GM12878 (cell line): ENCODE results near the gene ABCA9.

Experiments used
- FOS ChIP-seq: IDR thresholded peaks from 3 replicates; pipeline ENCODE4 v1.6.1; 2011; ENCODE audit warnings: borderline replicate concordance; ENCODE audit not compliant: insufficient read length; ENCODE audit errors: extremely low read depth
- JUND ChIP-seq: IDR thresholded peaks from 2 replicates; pipeline ENCODE4 v1.6.1; 2012; ENCODE audit warnings: low read depth, mild to moderate bottlenecking, low read length, improper control_type of control experiment, moderate library complexity
- MYC ChIP-seq: IDR thresholded peaks from 2 replicates; pipeline ENCODE4 v1.6.1; 2011; ENCODE audit warnings: mild to moderate bottlenecking, low read length, moderate library complexity, inconsistent platforms; ENCODE audit not compliant: insufficient read depth, insufficient replicate concordance, insufficient read length, severe bottlenecking
- YY1 ChIP-seq: IDR thresholded peaks from 2 replicates; pipeline ENCODE4 v1.6.1; 2011; ENCODE audit warnings: low read depth, mild to moderate bottlenecking, low read length
- TF ChIP-seq, protein P1 (sequence below), 3 experiments: IDR thresholded peaks in 2 of 3; conservative IDR thresholded peaks in 1 of 3; 2 replicates each; pipeline ENCODE4 v1.5.1; 2011; ENCODE audit warnings: low read depth in 3 of 3, low read length in 3 of 3, mild to moderate bottlenecking in 3 of 3, control low read depth in 2 of 3, moderate library complexity in 2 of 3, inconsistent platforms in 1 of 3, mixed read lengths in 1 of 3; ENCODE audit not compliant: control insufficient read depth in 2 of 3, insufficient read depth in 1 of 3; ENCODE audit errors: extremely low read depth in 1 of 3

DNA sequence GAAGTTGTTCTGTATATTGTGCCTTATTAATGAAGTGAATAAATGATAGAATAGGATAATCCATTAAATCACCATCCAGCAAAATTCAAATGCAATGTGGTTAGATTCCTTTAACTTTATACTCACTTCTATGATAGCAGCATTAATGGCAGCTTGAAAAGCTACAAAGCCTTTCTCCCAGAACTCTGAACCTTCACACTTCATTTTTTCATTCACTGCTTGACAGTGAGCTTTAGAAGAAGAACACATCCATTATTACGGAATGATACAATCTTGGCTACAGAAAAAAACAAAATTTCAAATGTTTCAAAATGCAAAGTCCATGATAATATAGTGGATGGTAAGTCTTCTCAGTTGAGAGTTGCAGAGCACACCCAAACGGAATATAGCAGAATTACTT, 16.4 kb downstream of the ABCA9 start:
- TF ChIP-seq, protein P1, sequence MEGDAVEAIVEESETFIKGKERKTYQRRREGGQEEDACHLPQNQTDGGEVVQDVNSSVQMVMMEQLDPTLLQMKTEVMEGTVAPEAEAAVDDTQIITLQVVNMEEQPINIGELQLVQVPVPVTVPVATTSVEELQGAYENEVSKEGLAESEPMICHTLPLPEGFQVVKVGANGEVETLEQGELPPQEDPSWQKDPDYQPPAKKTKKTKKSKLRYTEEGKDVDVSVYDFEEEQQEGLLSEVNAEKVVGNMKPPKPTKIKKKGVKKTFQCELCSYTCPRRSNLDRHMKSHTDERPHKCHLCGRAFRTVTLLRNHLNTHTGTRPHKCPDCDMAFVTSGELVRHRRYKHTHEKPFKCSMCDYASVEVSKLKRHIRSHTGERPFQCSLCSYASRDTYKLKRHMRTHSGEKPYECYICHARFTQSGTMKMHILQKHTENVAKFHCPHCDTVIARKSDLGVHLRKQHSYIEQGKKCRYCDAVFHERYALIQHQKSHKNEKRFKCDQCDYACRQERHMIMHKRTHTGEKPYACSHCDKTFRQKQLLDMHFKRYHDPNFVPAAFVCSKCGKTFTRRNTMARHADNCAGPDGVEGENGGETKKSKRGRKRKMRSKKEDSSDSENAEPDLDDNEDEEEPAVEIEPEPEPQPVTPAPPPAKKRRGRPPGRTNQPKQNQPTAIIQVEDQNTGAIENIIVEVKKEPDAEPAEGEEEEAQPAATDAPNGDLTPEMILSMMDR (IDR thresholded peaks at IDR 0.05 in 2 of 3, conservative IDR thresholded peaks at IDR 0.05 in 1 of 3; ENCODE audit: control insufficient read depth in 2 of 3, extremely low read depth in 1 of 3, insufficient read depth in 1 of 3, low read depth in 3 of 3, low read length in 3 of 3), result no peak
- TF ChIP-seq FOS (no peak), MYC (no peak), YY1 (no peak), JUND (no peak)
